Fibroblast of lung (primary cell): Measurements from ENCODE around the gene TRMT2A.

Experiments
- EZH2 ChIP-seq: IDR thresholded peaks from 2 replicates; pipeline ENCODE4 v1.5.1; 2012; ENCODE audit warnings: low read length, control low read depth, mild to moderate bottlenecking; ENCODE audit errors: missing control alignments
- TF ChIP-seq, protein P1 (sequence below), 2 donors: IDR thresholded peaks in 1 of 2; conservative IDR thresholded peaks in 1 of 2; 1 replicate in 1 of 2; 2 replicates in 1 of 2; pipeline ENCODE4 v1.5.1; 2011 to 2012; ENCODE audit warnings: low read length in 2 of 2, control low read depth in 1 of 2, inconsistent platforms in 1 of 2, low read depth in 1 of 2, mild to moderate bottlenecking in 1 of 2

- TF ChIP-seq, protein P1, sequence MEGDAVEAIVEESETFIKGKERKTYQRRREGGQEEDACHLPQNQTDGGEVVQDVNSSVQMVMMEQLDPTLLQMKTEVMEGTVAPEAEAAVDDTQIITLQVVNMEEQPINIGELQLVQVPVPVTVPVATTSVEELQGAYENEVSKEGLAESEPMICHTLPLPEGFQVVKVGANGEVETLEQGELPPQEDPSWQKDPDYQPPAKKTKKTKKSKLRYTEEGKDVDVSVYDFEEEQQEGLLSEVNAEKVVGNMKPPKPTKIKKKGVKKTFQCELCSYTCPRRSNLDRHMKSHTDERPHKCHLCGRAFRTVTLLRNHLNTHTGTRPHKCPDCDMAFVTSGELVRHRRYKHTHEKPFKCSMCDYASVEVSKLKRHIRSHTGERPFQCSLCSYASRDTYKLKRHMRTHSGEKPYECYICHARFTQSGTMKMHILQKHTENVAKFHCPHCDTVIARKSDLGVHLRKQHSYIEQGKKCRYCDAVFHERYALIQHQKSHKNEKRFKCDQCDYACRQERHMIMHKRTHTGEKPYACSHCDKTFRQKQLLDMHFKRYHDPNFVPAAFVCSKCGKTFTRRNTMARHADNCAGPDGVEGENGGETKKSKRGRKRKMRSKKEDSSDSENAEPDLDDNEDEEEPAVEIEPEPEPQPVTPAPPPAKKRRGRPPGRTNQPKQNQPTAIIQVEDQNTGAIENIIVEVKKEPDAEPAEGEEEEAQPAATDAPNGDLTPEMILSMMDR (conservative IDR thresholded peaks at IDR 0.05 in 1 of 2, IDR thresholded peaks at IDR 0.05 in 1 of 2; ENCODE audit: low read depth in 1 of 2, low read length in 2 of 2) = no peak
- TF ChIP-seq EZH2 = no peak
Observed at GRCh38 chr22:20141186-20142077, 24.4 kb upstream of the TRMT2A start.
